HCT116 (cell line): Measurements from ENCODE around the gene DNMT1.

Experiments used
- ATF3 ChIP-seq: IDR thresholded peaks from 2 replicates; pipeline ENCODE4 v1.6.1; 2012
- TF ChIP-seq, protein P1 (sequence below), 3 experiments: fragments of 200-600 bp in 1 of 3; sonication (generic) in 1 of 3; IDR thresholded peaks in 2 of 3; conservative IDR thresholded peaks in 1 of 3; 2 replicates each; pipeline ENCODE4 v1.5.1; 2012 to 2017; ENCODE audit warnings: low read depth in 2 of 3, low read length in 2 of 3, antibody characterized with exemption in 1 of 3, borderline replicate concordance in 1 of 3, control low read depth in 1 of 3, mild to moderate bottlenecking in 1 of 3, mixed read lengths in 1 of 3, mixed run types in 1 of 3, moderate library complexity in 1 of 3; ENCODE audit not compliant: insufficient read depth in 1 of 3
- TF ChIP-seq, protein P2 (sequence below): IDR thresholded peaks from 2 replicates; pipeline ENCODE4 v1.6.1; 2011; ENCODE audit warnings: mild to moderate bottlenecking, low read length, moderate library complexity; ENCODE audit not compliant: insufficient replicate concordance; ENCODE audit errors: extremely low read depth

DNA sequence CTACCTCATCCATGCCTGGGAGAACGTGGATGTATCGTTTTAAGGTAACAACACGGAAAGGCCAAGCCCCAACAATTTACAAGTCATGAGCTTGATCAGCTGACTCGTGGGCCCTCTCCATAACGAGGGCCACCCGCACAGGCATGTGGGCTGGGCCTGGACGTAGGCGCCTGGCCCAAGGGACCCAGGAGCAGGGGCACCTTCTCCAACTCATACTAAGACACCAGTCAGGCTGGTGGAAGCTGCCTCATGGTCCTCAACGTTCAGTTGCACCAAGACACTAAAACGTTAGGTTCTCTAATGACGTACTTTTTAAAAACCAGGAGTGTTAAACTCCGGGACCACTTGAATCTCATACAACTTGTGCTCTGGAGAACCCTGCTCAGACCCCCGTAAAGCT lies 53.3 kb downstream of the DNMT1 start:
- TF ChIP-seq, protein P1, sequence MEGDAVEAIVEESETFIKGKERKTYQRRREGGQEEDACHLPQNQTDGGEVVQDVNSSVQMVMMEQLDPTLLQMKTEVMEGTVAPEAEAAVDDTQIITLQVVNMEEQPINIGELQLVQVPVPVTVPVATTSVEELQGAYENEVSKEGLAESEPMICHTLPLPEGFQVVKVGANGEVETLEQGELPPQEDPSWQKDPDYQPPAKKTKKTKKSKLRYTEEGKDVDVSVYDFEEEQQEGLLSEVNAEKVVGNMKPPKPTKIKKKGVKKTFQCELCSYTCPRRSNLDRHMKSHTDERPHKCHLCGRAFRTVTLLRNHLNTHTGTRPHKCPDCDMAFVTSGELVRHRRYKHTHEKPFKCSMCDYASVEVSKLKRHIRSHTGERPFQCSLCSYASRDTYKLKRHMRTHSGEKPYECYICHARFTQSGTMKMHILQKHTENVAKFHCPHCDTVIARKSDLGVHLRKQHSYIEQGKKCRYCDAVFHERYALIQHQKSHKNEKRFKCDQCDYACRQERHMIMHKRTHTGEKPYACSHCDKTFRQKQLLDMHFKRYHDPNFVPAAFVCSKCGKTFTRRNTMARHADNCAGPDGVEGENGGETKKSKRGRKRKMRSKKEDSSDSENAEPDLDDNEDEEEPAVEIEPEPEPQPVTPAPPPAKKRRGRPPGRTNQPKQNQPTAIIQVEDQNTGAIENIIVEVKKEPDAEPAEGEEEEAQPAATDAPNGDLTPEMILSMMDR (IDR thresholded peaks at IDR 0.05 in 2 of 3, conservative IDR thresholded peaks at IDR 0.05 in 1 of 3; ENCODE audit: borderline replicate concordance in 1 of 3, insufficient read depth in 1 of 3, low read depth in 2 of 3, low read length in 2 of 3) = no peak
- TF ChIP-seq ATF3 = no peak
- TF ChIP-seq, protein P2, sequence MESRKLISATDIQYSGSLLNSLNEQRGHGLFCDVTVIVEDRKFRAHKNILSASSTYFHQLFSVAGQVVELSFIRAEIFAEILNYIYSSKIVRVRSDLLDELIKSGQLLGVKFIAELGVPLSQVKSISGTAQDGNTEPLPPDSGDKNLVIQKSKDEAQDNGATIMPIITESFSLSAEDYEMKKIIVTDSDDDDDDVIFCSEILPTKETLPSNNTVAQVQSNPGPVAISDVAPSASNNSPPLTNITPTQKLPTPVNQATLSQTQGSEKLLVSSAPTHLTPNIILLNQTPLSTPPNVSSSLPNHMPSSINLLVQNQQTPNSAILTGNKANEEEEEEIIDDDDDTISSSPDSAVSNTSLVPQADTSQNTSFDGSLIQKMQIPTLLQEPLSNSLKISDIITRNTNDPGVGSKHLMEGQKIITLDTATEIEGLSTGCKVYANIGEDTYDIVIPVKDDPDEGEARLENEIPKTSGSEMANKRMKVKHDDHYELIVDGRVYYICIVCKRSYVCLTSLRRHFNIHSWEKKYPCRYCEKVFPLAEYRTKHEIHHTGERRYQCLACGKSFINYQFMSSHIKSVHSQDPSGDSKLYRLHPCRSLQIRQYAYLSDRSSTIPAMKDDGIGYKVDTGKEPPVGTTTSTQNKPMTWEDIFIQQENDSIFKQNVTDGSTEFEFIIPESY = no peak
